Karpas-422 (cell line): ENCODE results near the gene ATG12. TPM values are rescaled to one million over a fixed set of nuclear protein-coding genes. Genes with fewer than 3 reads are reported as not detected.
"Not testable (repeated sequence)": the region's sequence is repeated elsewhere in the genome, so short reads cannot be mapped to it uniquely, and the experiment has no call there.

Experiments
- DNase-seq: peaks from one replicate; pipeline ENCODE4 v3.0.0-alpha.2; 2015
- H2AFZ ChIP-seq: fragments of 200-600 bp; sonication (generic); 2 replicates; pipeline ENCODE4 v1.6.1; 2014; ENCODE audit warnings: antibody characterized with exemption, low read length, mixed read lengths
- H3K27ac ChIP-seq: fragments of 200-600 bp; sonication (generic); 2 replicates; pipeline ENCODE4 v1.5.1; 2014; ENCODE audit warnings: mild to moderate bottlenecking, low read length, moderate library complexity
- H3K27me3 ChIP-seq: fragments of 200-600 bp; sonication (generic); 2 replicates; pipeline ENCODE4 v1.6.1; 2014; ENCODE audit warnings: low read length, mixed read lengths
- H3K36me3 ChIP-seq: fragments of 200-600 bp; sonication (generic); 2 replicates; pipeline ENCODE4 v1.6.1; 2014; ENCODE audit warnings: low read length, mixed read lengths; ENCODE audit not compliant: insufficient read depth
- H3K4me1 ChIP-seq: fragments of 200-600 bp; sonication (generic); 2 replicates; pipeline ENCODE4 v1.6.1; 2014; ENCODE audit warnings: mild to moderate bottlenecking, low read length, mixed read lengths
- H3K4me2 ChIP-seq: fragments of 200-600 bp; sonication (generic); 2 replicates; pipeline ENCODE4 v1.6.1; 2014; ENCODE audit warnings: low read length, low read depth, mild to moderate bottlenecking; ENCODE audit not compliant: poor library complexity, severe bottlenecking
- H3K4me3 ChIP-seq: fragments of 200-600 bp; sonication (generic); 2 replicates; pipeline ENCODE4 v1.5.1; 2014; ENCODE audit warnings: mild to moderate bottlenecking, antibody characterized with exemption, low read length, mixed read lengths
- H3K79me2 ChIP-seq: fragments of 200-600 bp; sonication (generic); 2 replicates; pipeline ENCODE4 v1.6.1; 2014; ENCODE audit warnings: mild to moderate bottlenecking, low read length, mixed read lengths
- H3K9ac ChIP-seq: fragments of 200-600 bp; sonication (generic); 2 replicates; pipeline ENCODE4 v1.6.0; 2014; ENCODE audit warnings: low read length
- H3K9me2 ChIP-seq: fragments of 200-600 bp; sonication (generic), shearing (Covaris generic); replicated peaks from 2 replicates; pipeline ENCODE4 v1.6.0; 2014; ENCODE audit warnings: mild to moderate bottlenecking, low read length, moderate library complexity; ENCODE audit not compliant: insufficient read depth
- H3K9me3 ChIP-seq: fragments of 300-700, 200-600 bp; sonication (generic); 2 replicates; pipeline ENCODE4 v1.6.1; 2014; ENCODE audit warnings: low read length, mixed read lengths
- H4K20me1 ChIP-seq: fragments of 200-600 bp; sonication (generic); 2 replicates; pipeline ENCODE4 v1.6.1; 2014; ENCODE audit warnings: mild to moderate bottlenecking, antibody characterized with exemption, low read length, low read depth; ENCODE audit not compliant: insufficient read depth
- total RNA-seq: library from RNA; depleted of rRNA; stranded (reverse); fragments of >200 nt; shearing (Covaris generic); gene quantifications from 2 replicates; pipeline ENCODE4 v1.2.3, GENCODE V29; 2014; ENCODE audit warnings: low replicate concordance; rRNA removed

The ATG12 gene
- 34.2 and 59.3 TPM in 2 replicates for total RNA-seq

DNA sequence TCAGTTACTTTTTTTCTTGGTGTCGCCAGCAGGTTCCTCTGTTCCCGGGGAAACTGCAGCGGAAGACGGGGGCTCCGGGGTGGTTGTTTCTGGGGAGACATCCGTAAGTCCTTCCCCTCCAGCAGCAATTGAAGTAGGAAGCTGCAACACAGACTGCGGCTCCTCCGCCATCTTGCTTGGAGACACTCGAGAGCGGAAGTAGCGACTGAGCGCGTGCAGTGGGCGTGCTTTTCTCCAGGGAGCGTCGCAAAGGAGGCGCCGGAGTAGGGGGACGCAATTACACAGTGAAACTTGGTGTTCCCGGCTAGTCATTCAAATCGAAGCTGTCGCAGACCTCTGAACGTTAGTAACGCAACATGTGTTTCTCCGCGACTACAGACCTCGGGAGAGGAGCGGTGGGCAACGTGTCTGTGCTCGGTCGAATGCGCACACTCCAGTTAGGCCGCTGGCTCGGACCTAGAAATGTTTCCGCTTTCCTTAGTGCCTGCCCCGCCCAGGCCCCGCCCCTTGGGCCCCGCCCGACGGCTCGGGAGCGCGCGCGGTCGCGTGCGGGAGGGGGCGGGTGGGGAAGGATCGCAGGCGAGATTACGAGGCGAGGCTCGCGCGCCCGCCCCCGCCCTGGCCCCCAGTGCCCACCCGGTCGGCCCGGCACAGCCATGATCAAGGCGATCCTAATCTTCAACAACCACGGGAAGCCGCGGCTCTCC, at the start of gene ATG12, which contains the start of gene AP3S1:
TSS of gene ATG12 (minus strand) at position 184 of the 707 bp plus-strand sequence. CDS start at position 171, 13 bp downstream.
TSS of gene AP3S1 (plus strand) at position 554 of the 707 bp plus-strand sequence. CDS start at position 657, 103 bp downstream.
- peak within 1 kb of the TSS; percentile 83 for H3K4me2 ChIP-seq
- no peaks in the 10 kb centered on the region for H3K9me3 ChIP-seq
- H4K20me1 ChIP-seq: peaks cover 12% of the 10 kb centered on the region; the same call in 1 of the 2 replicates
- H3K4me3 ChIP-seq: peak within 1 kb of the TSS; percentile 72
- peaks cover 58% of the 10 kb centered on the region for H3K4me1 ChIP-seq
- peaks cover 25% of the 10 kb centered on the region; the same call in 1 of the 2 replicates for H3K36me3 ChIP-seq
- H3K9ac ChIP-seq: peak within 1 kb of the TSS; percentile 74
- H2AFZ ChIP-seq: peak within 1 kb of the TSS; percentile 44
- peak within 1 kb of the TSS; percentile 83 for H3K27ac ChIP-seq
- no peaks in the 10 kb centered on the region for H3K27me3 ChIP-seq
- H3K79me2 ChIP-seq: peaks cover 93% of the 10 kb centered on the region
- peak; percentile 98 for DNase-seq
- H3K9me2 ChIP-seq: no peaks in the 10 kb centered on the region

DNA sequence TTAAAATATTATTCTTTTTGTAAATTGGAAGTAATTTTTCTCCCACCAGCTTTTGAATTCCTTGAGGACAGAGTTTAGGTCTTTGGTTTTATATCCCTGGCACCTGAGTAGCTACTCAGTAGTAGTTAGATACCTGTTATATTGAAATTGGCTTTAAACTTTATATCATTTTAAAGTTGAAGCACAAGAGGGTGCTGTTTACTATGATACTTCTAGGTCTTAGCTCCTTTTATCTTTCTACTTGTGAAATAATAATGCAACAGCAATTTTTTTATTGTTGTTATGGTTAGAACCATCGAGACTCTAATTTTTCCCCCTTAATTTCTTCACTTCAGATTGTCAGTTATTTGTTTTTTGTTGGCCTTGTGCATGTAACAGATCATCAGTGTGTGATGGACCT, 46.7 kb upstream of the ATG12 start:
- Histone ChIP-seq H3K9me3 (no peaks in the 10 kb centered on the region), H3K36me3 (no peaks in the 10 kb centered on the region; the same call in 1 of the 2 replicates), H3K4me3 (no peak overlapping the region), H4K20me1 (no peaks in the 10 kb centered on the region), H3K9ac (no peak overlapping the region), H3K4me1 (peaks cover 7% of the 10 kb centered on the region; the same call in 1 of the 2 replicates), H3K27ac (no peak overlapping the region), H3K27me3 (no peaks in the 10 kb centered on the region), H2AFZ (no peak overlapping the region), H3K9me2 (no peaks in the 10 kb centered on the region), H3K4me2 (no peak overlapping the region), H3K79me2 (peaks cover 90% of the 10 kb centered on the region)
- DNase-seq: peak; percentile 64

DNA sequence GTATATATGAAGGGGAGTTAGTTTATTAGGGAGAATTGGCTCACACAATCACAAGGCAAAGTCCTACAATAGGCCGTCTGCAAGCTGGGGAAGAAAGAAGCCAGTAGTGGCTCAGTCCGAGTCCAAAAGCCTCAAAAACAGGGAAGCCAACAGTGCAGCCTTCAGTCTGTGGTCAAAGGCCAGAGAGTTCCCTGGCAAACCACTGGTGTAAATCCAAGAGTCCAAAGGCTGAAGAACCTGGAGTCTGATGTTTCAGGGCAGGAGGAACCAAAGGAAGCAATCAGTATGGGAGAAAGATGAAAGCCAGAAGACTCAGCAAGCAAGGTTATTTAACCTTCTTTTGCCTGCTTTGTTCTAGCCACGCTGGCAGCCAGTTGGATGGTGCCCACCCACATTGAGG, 43.8 kb upstream of the ATG12 start:
- not testable (repeated sequence) for H3K4me2 ChIP-seq, DNase-seq, H3K27me3 ChIP-seq, H3K9me2 ChIP-seq, H3K9me3 ChIP-seq, H3K4me3 ChIP-seq, H4K20me1 ChIP-seq, H3K9ac ChIP-seq, H3K36me3 ChIP-seq, H3K4me1 ChIP-seq, H2AFZ ChIP-seq, H3K27ac ChIP-seq
- peaks cover 95% of the 10 kb centered on the region for H3K79me2 ChIP-seq

DNA sequence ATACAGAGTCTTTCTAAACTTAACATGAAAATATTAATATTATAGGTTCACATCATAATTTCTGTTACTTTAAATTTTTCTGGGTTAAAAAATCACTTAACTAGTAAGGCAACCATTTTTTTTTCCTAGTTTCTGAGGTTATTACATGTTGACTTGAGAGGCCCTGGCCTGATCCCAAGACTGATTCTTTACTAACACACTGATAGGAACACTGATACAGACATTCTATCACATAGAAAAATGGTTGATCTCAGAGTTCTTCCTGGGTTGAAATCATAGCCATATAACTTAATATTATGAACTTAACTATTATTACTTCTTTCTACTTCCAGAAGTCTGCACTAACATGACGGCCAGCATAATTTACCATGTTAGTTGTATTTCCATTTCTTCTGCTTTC, 43.3 kb upstream of the ATG12 start:
- no peaks in the 10 kb centered on the region for H3K9me3 ChIP-seq
- no peak overlapping the region for H2AFZ ChIP-seq
- no peak overlapping the region for H3K4me2 ChIP-seq
- no peaks in the 10 kb centered on the region for H4K20me1 ChIP-seq
- H3K36me3 ChIP-seq: peaks cover 2% of the 10 kb centered on the region
- H3K27me3 ChIP-seq: no peaks in the 10 kb centered on the region
- no peak overlapping the region for H3K9ac ChIP-seq
- peaks cover 95% of the 10 kb centered on the region for H3K79me2 ChIP-seq
- no peak overlapping the region for H3K27ac ChIP-seq
- H3K4me3 ChIP-seq: no peak overlapping the region
- peaks cover 7% of the 10 kb centered on the region; the same call in 1 of the 2 replicates for H3K4me1 ChIP-seq
- no peak for DNase-seq
- no peaks in the 10 kb centered on the region for H3K9me2 ChIP-seq

DNA sequence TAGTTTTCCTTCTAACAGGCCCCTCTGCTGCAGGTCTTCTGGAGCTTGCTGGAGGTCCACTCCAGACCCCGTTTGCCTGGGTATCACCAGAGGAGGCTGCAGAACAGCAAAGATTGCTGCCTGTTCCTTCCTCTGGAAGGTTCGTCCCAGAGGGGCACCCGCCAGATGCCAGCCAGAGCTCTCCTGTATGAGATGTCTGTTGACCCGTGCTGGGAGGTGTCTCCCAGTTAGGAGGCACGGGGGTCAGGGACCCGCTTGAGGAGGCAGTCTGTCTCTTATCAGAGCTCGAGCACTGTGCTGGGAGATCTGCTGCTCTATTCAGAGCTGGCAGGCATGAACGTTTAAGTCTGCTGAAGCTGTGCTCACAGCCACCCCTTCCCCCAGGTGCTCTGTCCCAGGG, 41.1 kb upstream of the ATG12 start:
- H3K4me3 ChIP-seq, H3K9ac ChIP-seq, H2AFZ ChIP-seq, H4K20me1 ChIP-seq, H3K4me1 ChIP-seq, H3K4me2 ChIP-seq, H3K27ac ChIP-seq, H3K27me3 ChIP-seq, H3K36me3 ChIP-seq, H3K9me3 ChIP-seq, DNase-seq, H3K9me2 ChIP-seq: not testable (repeated sequence)
- H3K79me2 ChIP-seq: peaks cover 95% of the 10 kb centered on the region

DNA sequence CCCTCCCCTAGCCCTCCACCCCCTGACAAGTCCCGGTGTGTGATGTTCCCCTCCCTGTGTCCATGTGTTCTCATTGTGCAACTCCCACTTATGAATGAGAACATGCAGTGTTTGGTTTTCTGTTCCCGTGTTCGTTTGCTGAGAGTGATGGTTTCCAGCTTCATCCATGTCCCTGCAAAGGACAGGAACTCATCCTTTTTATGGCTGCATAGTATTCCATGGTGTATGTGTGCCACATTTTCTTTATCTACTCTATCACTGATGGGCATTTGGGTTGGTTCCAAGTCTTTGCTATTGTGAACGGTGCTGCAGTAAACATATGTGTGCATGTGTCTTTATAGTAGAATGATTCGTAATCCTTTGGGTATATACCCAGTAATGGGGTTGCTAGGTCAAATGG, 36.0 kb upstream of the ATG12 start:
- not testable (repeated sequence) for H3K9me3 ChIP-seq, H3K27me3 ChIP-seq, DNase-seq, H2AFZ ChIP-seq, H3K9ac ChIP-seq, H4K20me1 ChIP-seq, H3K27ac ChIP-seq, H3K9me2 ChIP-seq, H3K4me3 ChIP-seq, H3K4me2 ChIP-seq, H3K4me1 ChIP-seq
- Histone ChIP-seq H3K79me2 (peaks cover 98% of the 10 kb centered on the region), H3K36me3 (peaks cover 43% of the 10 kb centered on the region)

DNA sequence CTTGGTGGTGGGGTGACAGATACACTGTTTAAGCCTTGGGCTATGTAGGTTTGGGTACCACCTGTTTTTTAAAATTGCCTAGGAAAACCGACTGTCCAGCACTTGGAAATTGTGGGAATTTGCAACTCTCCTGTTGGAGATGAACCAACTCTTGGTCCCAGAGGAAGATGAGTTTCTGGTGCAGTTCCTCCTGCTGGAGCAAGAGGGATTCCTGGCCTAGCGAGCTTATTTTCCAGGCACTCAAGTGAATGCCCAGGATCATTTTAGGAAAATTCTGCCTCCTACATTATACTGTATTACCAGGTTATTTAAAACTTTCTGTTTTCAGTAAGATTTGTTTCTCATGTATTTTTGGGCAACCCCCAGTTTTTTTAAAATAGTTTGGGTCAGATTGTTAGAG, 34.1 kb upstream of the ATG12 start:
- Histone ChIP-seq H3K9me3 (0 out of 2 replicates have a peak, but pooled peaks cover 3% of the 10 kb centered on the region), H3K9me2 (no peaks in the 10 kb centered on the region), H4K20me1 (no peaks in the 10 kb centered on the region), H3K27ac (no peak overlapping the region), H3K4me1 (peaks cover 6% of the 10 kb centered on the region), H3K9ac (no peak overlapping the region), H3K27me3 (no peaks in the 10 kb centered on the region), H3K79me2 (peaks cover 98% of the 10 kb centered on the region), H3K4me2 (no peak overlapping the region), H2AFZ (no peak overlapping the region), H3K36me3 (peaks cover 58% of the 10 kb centered on the region), H3K4me3 (no peak overlapping the region)
- DNase-seq: no peak

DNA sequence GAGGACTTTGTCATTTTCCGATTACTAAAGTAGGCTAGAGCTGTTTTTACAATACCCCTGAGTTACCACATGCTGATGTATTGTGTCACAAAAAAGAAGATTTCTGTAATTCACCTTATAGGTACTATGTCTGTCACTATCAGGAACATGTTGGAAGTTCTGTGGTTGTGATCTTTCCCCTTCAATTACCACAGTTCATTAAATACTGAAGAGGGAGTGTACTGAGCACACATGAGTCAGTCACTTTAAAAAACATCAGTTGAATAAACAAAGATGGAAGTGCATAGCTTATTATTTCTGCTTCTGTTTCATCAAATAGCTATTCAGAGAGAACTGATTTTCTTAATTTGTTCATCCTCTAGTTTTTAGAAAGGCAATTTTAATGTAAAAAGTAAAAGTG, 32.0 kb upstream of the ATG12 start:
- no peak for DNase-seq
- 0 out of 2 replicates have a peak, but pooled peaks cover 3% of the 10 kb centered on the region for H3K9me3 ChIP-seq
- H3K4me2 ChIP-seq: no peak overlapping the region
- H3K79me2 ChIP-seq: peaks cover 93% of the 10 kb centered on the region
- H3K9me2 ChIP-seq: no peaks in the 10 kb centered on the region
- no peak overlapping the region for H3K27ac ChIP-seq
- no peaks in the 10 kb centered on the region for H3K27me3 ChIP-seq
- H3K4me1 ChIP-seq: peaks cover 6% of the 10 kb centered on the region
- no peak overlapping the region for H3K4me3 ChIP-seq
- no peak overlapping the region for H3K9ac ChIP-seq
- no peaks in the 10 kb centered on the region for H4K20me1 ChIP-seq
- peaks cover 65% of the 10 kb centered on the region for H3K36me3 ChIP-seq
- no peak overlapping the region for H2AFZ ChIP-seq
